Caco-2 (cell line): ENCODE results near the gene PDZD2. TPM values are rescaled to one million over a fixed set of nuclear protein-coding genes. Genes with fewer than 3 reads are reported as not detected.

Experiments used
- BruUV-seq: library from RNA; stranded (reverse); fragments of 400-500 nt; replicated peaks from 2 replicates; lab custom pipeline; 2021; lab: Mats Ljungman, UMichigan
- CTCF ChIA-PET: fragments of 300-600 bp; sonication (Branson Sonifier 250); formaldehyde crosslinking; loops from one replicate; lab custom pipeline; 2022; ENCODE audit warnings: antibody characterized with exemption; lab: Charles Lee
- POLR2A ChIA-PET: fragments of 300-600 bp; sonication (Branson Sonifier 250); formaldehyde crosslinking; loops from one replicate; lab custom pipeline; 2022; ENCODE audit warnings: antibody characterized with exemption; lab: Charles Lee
- DNase-seq, 2 experiments: peaks; one replicate each; pipeline versions ENCODE4 v3.0.0 to v3.0.0-alpha.2; 2020 to 2022
- H3K27me3 ChIP-seq: replicated peaks from 2 replicates; pipeline ENCODE4 v1.6.0; 2011; ENCODE audit warnings: low read length; ENCODE audit not compliant: control insufficient read depth, insufficient read depth
- H3K36me3 ChIP-seq: 2 replicates; pipeline ENCODE4 v1.5.1; 2011; ENCODE audit warnings: low read length; ENCODE audit not compliant: control insufficient read depth, insufficient read depth
- H3K4me1 ChIP-seq: fragments of 250-450 bp; sonication (Bioruptor Pico); 2 replicates; pipeline ENCODE4 v1.5.1; 2020; ENCODE audit warnings: mild to moderate bottlenecking
- H3K4me3 ChIP-seq: 2 replicates; pipeline ENCODE4 v1.5.1; 2011; ENCODE audit warnings: low read depth, mild to moderate bottlenecking, control low read depth, low read length
- H3K9me3 ChIP-seq: fragments of 250-450 bp; sonication (Bioruptor Pico); 2 replicates; pipeline ENCODE4 v1.5.1; 2020; ENCODE audit warnings: mild to moderate bottlenecking, moderate library complexity
- H3K27ac Mint-ChIP-seq: one replicate; pipeline ENCODE4 v1.8.0; 2022; ENCODE audit warnings: mixed read lengths; ENCODE audit not compliant: unreplicated experiment
- H3K27me3 Mint-ChIP-seq: one replicate; pipeline ENCODE4 v1.8.0; 2022; ENCODE audit warnings: mixed read lengths; ENCODE audit not compliant: insufficient read depth, unreplicated experiment
- H3K36me3 Mint-ChIP-seq: one replicate; pipeline ENCODE4 v1.8.0; 2022; ENCODE audit warnings: mild to moderate bottlenecking, mixed read lengths; ENCODE audit not compliant: insufficient read depth, unreplicated experiment
- H3K4me1 Mint-ChIP-seq: one replicate; pipeline ENCODE4 v1.8.0; 2022; ENCODE audit warnings: low read depth, mixed read lengths; ENCODE audit not compliant: unreplicated experiment
- H3K4me3 Mint-ChIP-seq: one replicate; pipeline ENCODE4 v1.8.0; 2022; ENCODE audit warnings: mild to moderate bottlenecking, moderate library complexity, mixed read lengths; ENCODE audit not compliant: unreplicated experiment
- H3K9me3 Mint-ChIP-seq: one replicate; pipeline ENCODE4 v1.8.0; 2022; ENCODE audit warnings: mixed read lengths; ENCODE audit not compliant: unreplicated experiment
- CTCF ChIP-seq, 2 experiments: fragments of 200-600 bp in 1 of 2; IDR thresholded peaks; 1 replicate in 1 of 2; 2 replicates in 1 of 2; pipeline versions ENCODE4 v1.5.1 to v1.8.0; 2011 to 2022; ENCODE audit warnings: antibody characterized with exemption in 1 of 2, control low read depth in 1 of 2, inconsistent platforms in 1 of 2, low read depth in 1 of 2, low read length in 1 of 2, mild to moderate bottlenecking in 1 of 2, moderate library complexity in 1 of 2; ENCODE audit not compliant: insufficient read depth in 1 of 2, severe bottlenecking in 1 of 2, unreplicated experiment in 1 of 2
- intact Hi-C: fragments of 100-400 bp; cut with micrococcal nuclease; formaldehyde crosslinking; loops from one replicate; pipeline ENCODE4 v1.10.0; 2022; ENCODE audit not compliant: unreplicated experiment
- total RNA-seq: library from RNA; stranded (reverse); gene quantifications from 2 replicates; pipeline ENCODE4 v1.2.3, GENCODE V29; 2022

PDZD2 gene
- total RNA-seq, 1 experiment from 2014 or later = 0.16 TPM

- CTCF ChIA-PET = no interaction called here
- Histone ChIP-seq H3K36me3 (no peaks in the 10 kb centered on the region), H3K27me3 (no peaks in the 10 kb centered on the region), H3K9me3 (no peaks in the 10 kb centered on the region; the same call in 1 of the 2 replicates), H3K4me3 (no peak overlapping the region), H3K4me1 (no peaks in the 10 kb centered on the region)
- intact Hi-C loops = no loop called here
- H3K27me3 Mint-ChIP-seq = peaks cover 10% of the 10 kb centered on the region
- H3K27ac Mint-ChIP-seq = no peak overlapping the region
- no peaks in the 10 kb centered on the region for H3K4me1 Mint-ChIP-seq
- POLR2A ChIA-PET = no interaction called here
- no TSS peak for BruUV-seq
- H3K4me3 Mint-ChIP-seq = no peak overlapping the region
- no peak for DNase-seq
- no peaks in the 10 kb centered on the region for H3K36me3 Mint-ChIP-seq
- no peaks in the 10 kb centered on the region for H3K9me3 Mint-ChIP-seq
- no peak for TF ChIP-seq CTCF (IDR thresholded peaks at IDR 0.05; ENCODE audit: insufficient read depth in 1 of 2, low read depth in 1 of 2, low read length in 1 of 2, severe bottlenecking in 1 of 2, unreplicated experiment in 1 of 2)
Measured at GRCh38 chr5:31678180-31678579, 39.2 kb downstream of the PDZD2 start.

- no peaks in the 10 kb centered on the region for H3K4me1 ChIP-seq
- H3K4me1 Mint-ChIP-seq = no peaks in the 10 kb centered on the region
- no peak for TF ChIP-seq CTCF (IDR thresholded peaks at IDR 0.05; ENCODE audit: insufficient read depth in 1 of 2, low read depth in 1 of 2, low read length in 1 of 2, severe bottlenecking in 1 of 2, unreplicated experiment in 1 of 2)
- ChIA-PET POLR2A (no interaction called here), CTCF (interaction anchor here (0.6 kb wide), 1 partner anchor 1085 kb away, joined by 3 read pairs; no protein-coding TSS in a partner anchor)
- H3K36me3 ChIP-seq = no peaks in the 10 kb centered on the region
- no peaks in the 10 kb centered on the region for H3K36me3 Mint-ChIP-seq
- intact Hi-C loops = no loop called here
- peaks cover 14% of the 10 kb centered on the region for H3K27me3 Mint-ChIP-seq
- no peak overlapping the region for H3K4me3 Mint-ChIP-seq
- no TSS peak for BruUV-seq
- H3K4me3 ChIP-seq = no peak overlapping the region
- DNase-seq = no peak
- H3K9me3 Mint-ChIP-seq = no peaks in the 10 kb centered on the region
- H3K27me3 ChIP-seq = no peaks in the 10 kb centered on the region
- no peak overlapping the region for H3K27ac Mint-ChIP-seq
- no peaks in the 10 kb centered on the region for H3K9me3 ChIP-seq
Measured at GRCh38 chr5:31680528-31680927, 41.6 kb downstream of the PDZD2 start.

GRCh38 chr5:31682025-31682424, 43.1 kb downstream of the PDZD2 start:
- TF ChIP-seq CTCF (IDR thresholded peaks at IDR 0.05; ENCODE audit: insufficient read depth in 1 of 2, low read depth in 1 of 2, low read length in 1 of 2, severe bottlenecking in 1 of 2, unreplicated experiment in 1 of 2) = no peak
- Mint-ChIP-seq H3K27me3 (peaks cover 12% of the 10 kb centered on the region), H3K4me1 (no peaks in the 10 kb centered on the region), H3K36me3 (no peaks in the 10 kb centered on the region), H3K9me3 (no peaks in the 10 kb centered on the region), H3K4me3 (no peak overlapping the region), H3K27ac (no peak overlapping the region)
- ChIA-PET CTCF (no interaction called here), POLR2A (no interaction called here)
- intact Hi-C loops = no loop called here
- no peak overlapping the region for H3K4me3 ChIP-seq
- no peaks in the 10 kb centered on the region for H3K36me3 ChIP-seq
- no peaks in the 10 kb centered on the region for H3K4me1 ChIP-seq
- H3K27me3 ChIP-seq = no peaks in the 10 kb centered on the region
- no TSS peak for BruUV-seq
- DNase-seq = no peak
- no peaks in the 10 kb centered on the region for H3K9me3 ChIP-seq
